Inflammatory macrophage treated with lipopolysaccharide for 4 hours (primary cell): ENCODE measurements around the gene MYRIP.
"Not testable (repeated sequence)": the region's sequence is repeated elsewhere in the genome, so short reads cannot be mapped to it uniquely, and the experiment has no call there.

Experiments
- DNase-seq: peaks from one replicate; pipeline ENCODE4 v3.0.0-alpha.2; 2020

The MYRIP gene

DNA sequence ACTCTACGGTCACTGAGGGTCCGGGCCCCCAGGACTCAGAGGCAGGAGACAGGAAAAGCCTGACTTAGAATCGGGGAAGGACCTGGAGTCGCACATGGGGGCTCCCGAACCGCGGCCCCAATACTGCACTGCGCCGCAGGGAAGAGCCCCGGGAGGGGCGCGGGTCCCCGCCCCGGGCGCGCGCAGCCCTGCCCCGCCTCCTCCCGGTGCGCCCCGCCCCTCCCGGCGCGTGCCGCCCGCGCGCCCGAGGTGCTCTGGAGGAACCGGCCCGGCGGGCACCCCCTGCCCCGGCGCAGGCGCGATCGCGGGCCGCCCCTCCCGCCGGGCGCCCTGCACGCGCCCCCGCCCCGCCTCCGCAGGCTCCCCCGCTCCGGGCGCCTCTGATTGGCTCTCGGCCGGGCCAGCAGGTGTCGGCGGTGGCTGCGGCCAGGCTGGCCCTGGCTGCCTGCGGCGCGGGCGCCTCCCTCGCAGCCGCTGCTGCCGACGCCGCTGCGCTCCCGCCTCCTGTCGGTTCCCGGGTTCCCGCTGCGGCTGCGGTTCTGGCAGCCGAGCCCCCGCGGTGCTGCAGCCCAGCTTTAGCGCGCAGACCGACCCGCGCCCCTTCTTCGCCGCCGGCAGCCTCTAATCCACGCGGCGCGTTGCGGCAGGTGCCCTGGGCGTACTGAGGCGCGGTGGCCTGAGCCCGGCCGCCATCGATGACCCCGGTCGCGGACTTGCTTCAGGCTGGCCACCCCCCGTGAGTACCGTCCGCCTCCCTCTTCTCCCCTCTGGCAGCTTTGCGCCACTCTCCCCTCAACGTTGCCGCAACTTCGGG is at the start of gene MYRIP:
TSS of gene MYRIP (plus strand) at position 429 of the 814 bp plus-strand sequence. CDS start 91,208 bp downstream, outside the sequence.
- no peak for DNase-seq

GRCh38 chr3:39760325-39760724 is 49.1 kb upstream of the MYRIP start:
- no peak for DNase-seq

DNA sequence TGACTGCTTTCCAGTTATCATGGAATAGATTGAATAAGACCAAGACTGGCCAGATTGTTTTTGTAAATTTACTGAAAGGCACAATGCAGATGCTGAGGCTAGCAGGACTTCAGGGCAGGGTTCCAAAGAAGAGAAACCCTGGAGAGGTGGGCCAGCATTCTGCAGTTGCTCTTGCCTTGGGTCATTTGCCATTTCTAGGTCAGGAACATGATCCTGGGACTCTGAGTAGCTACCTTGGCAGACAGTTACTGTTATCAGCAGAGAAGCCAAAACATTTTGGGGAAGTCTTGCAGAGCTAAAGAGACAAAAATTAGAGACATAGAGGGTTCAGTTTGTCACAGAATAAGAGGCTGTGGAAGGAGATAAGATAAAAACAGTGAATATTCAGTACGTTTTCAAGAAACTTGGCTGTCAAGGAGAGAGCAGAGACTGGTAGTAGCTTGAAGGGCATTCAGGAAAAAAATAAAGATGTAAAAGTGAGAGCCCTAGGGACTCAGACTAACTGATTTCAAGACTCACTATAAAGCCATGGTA is 46.8 kb upstream of the MYRIP start:
- DNase-seq = no peak

DNA sequence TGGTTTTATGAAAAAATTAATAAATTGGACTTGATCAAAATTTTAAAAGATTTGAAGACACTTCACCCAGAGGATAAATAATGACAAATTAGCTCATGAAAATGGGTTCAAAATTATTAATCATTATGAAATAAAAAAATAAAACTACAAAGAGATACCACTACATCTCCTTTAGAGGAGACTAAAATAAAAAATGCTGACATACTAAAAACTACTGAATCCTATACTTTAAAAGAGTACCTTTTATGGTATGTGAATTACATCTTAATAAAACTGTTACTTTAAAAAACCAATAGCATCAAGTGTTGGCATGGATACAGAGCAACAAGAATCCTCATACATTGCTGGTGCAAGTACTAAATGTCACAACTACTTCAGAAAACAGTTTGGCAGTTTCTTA is 46.0 kb upstream of the MYRIP start:
- no peak for DNase-seq

- DNase-seq = no peak
These were observed 43.8 kb upstream of the MYRIP start for GRCh38 chr3:39765575-39765974.

GRCh38 chr3:39766433-39766832 is 43.0 kb upstream of the MYRIP start:
- no peak for DNase-seq

DNA sequence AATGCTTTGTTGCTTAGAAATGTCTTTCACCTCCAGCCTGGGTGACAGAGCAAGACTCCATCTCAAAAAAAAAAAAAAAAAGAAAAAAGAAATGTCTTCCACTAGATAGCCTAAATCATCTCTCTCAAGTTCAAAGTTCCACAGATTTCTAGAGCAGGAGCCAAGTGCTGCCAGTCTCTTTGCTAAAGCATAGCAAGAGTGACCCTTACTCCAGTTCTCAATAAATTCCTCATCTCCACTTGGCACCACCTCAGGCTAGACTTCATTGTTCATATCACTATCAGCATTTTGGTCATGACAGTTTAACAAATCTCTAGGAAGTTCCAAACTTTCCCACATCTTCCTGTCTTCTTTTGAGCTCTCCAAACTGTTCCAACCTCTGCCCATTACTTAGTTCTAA is 42.5 kb upstream of the MYRIP start:
- DNase-seq = not testable (repeated sequence)

DNA sequence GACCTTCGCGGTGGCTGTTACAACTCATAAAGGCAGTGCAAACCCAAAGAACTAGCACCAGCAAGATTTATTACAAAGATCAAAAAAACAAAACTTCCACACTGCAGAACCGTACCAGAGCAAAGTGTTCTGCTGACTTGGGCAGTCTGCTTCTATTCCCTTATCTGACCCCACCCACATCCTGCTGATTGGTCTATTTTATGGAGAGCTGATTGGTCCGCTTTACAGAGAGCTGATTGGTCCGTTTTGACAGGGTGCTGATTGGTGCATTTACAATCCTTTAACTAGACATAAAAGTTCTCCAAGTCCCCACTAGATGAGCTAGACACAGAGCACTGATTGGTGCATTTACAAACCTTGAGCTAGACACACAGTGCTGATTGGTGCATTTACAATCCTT is 31.2 kb upstream of the MYRIP start:
- DNase-seq = not testable (repeated sequence)

GRCh38 chr3:39779511-39780230 is 29.7 kb upstream of the MYRIP start:
- no peak for DNase-seq

DNA sequence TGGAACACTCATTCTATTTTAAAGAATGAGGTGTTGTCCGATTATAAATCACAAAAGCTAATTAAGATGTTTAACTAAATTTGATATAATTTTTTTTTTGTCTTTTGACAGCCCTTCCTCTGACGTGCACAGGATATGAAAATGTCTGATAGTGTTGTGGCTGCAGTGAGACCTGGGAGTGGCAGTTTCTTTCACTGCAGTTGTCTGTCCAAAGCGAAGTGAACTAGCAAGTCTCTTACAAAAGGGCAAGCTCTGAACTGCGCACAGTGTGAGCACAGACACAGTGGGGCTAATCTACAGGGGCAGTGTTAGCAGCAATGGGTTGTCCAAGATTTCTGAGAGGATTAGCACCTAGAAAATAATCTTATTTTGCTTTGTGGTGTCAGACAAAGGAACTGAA is 29.1 kb upstream of the MYRIP start:
- DNase-seq = no peak

DNA sequence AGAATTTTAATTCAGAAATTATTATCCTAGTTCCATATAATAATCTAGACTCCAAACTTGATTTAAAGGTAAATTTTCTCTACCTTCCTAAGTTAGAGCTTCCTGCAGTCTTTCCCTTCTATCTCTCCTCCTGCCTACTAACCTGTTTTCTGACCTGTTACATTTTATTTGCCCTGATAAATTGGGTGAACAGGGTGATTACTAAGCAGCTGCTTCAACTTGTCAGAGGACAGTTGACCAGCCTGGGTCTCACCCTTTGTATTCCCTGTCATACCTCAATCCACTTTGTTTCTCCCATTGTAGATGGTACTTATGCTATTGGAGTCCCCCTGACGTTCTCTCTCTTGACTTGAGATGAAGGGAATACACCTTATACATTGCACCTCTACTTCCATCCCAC is 28.4 kb upstream of the MYRIP start:
- DNase-seq = no peak

GRCh38 chr3:39781632-39782031 is 27.8 kb upstream of the MYRIP start:
- no peak for DNase-seq

DNA sequence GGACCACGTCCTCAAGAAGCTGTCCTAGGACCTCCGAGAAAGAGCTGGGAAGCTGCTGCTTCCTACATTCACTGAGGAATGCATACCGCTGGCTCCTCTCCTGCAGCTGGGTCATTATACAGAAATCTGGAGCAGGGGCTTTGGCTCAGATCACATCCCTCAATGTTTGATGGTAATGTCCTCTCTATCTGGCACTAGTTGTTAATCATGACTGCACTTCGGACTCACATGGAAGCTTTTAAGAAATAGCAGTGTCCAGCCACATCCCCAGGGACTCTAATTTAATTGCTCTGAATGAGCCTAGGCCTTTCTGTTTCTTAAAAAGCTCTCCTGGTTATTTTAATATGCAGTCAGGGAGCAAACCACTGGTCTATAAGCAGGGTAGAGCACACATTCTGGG is 25.7 kb upstream of the MYRIP start:
- DNase-seq = no peak

DNA sequence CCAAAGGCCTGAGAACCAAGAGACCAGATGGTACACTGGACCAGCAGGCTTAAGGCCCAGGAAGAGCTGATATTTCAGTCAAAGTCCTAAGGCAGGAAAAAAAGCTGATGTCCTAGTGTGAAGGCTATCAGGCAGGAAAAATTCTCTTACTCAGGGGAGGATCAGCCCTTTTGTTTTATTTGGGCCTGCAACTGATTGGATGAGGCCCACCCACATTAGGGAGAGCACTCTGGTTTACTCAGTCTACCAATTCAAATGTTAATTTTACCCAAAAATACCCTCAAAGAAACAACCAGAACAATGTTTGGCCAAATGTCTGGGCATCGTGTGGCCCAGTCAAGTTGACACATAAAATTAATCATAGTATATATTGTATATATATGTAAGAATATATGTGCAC is 24.5 kb upstream of the MYRIP start:
- no peak for DNase-seq

DNA sequence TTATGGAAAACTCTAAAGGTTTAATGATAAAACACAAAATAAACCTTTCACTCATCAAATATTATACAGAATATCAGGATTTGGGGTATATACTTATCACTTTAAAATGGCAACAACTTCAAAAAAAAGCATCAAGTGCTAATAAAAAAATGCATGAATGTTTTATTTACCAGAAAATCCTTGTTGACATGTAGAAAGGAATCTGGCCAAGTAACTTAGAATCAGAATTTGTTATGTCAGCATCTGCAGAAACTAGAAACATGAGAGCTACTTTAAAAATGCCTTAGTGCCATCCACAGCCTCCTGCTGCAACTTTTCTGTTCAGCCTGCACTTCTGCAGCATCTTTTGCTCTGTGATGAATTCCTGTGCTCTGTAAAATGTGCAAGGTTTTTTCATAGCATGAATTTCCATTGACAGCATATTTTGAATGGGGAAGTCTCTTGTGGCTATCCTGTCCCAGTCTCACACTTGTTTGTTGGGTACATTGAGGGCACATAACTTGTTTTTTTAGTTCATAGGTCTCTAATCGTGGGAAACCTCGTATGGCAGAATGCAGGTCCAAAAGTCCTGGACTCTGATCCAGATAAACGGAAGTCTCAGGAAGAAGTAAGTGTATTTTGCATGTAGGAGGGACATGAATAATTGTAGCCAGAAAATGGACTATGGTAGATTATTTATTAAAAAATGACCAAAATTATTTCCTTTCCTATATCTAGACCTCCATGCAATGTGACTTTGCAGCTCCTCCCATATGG is 21.1 kb upstream of the MYRIP start:
- DNase-seq = no peak

- no peak for DNase-seq
These were observed 17.8 kb upstream of the MYRIP start for GRCh38 chr3:39791603-39792002.

GRCh38 chr3:39794880-39795279 is 14.5 kb upstream of the MYRIP start:
- no peak for DNase-seq

GRCh38 chr3:39801216-39801615 is 8.2 kb upstream of the MYRIP start:
- DNase-seq = no peak

DNA sequence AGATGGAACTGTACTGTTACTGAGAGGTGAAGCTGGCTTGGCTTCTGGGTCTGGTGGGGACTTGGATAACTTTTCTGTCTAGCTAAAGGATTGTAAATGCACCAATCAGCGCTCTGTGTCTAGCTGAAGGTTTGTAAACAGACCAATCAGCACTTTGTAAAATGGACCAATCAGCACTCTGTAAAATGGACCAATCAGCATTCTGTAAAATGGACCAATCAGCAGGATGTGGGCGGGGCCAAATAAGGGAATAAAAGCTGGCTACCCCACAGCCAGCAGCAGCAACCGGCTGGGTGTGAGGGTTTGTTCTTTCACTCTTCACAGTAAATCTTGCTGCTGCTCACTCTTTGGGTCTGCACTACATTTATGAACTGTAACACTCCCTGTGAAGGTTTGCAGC is 6.9 kb upstream of the MYRIP start:
- not testable (repeated sequence) for DNase-seq

GRCh38 chr3:39803956-39804355 is 5.5 kb upstream of the MYRIP start:
- DNase-seq = no peak

DNA sequence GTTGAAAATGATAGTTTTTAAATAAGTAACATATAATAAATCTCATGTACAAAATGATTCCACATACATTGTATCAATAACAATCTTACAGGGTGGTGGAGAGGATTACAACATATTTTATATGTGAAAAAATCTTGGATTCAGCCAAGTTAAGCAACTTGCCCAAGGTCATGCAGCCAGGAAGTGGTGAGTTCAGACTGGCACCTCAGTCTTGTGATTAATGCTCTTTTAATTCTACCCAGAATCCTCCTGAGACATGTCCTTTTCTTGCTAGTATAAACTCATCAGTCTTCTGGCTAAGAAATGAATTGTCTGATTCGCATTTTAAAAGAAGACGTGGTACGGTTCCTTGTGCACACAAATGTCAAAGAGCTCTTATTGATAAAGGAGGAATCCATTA is 4.5 kb upstream of the MYRIP start:
- DNase-seq = no peak

DNA sequence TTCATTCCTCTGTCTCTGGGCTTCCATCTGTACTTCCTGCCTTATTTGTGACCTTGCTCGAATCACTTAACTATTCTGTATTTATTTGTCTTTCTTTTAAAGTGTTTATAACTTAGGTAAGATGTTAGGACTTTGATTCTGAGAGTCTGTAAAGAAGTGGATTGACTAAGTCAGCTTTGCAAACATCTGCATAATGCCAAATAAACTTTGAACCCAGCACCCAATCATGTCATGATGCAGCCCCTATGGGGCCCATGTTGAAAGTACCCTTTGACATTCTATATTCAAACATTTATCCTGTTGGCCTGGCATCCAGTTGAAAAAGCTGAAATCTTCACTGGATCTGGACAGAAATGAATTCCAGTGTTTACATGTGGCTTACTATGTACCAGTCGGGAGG is 3.8 kb upstream of the MYRIP start:
- DNase-seq = no peak

DNA sequence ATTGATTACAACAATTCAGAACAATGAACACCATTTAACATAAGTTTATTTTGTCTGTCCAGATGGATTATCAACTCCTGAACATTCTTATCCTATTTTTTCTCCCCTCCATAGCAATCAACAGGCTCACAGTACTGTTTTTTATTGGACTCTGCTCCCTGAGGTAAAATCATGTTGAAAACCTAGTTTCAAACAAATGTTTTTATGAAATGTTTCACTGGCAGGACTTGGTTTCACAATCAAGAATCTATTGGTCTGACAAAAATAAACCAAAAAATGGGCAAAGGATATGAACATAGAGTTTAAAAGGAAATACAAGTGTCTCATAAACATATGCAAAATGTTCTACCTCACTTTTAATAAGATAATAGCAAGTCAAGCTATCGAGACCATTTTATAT is 2.6 kb upstream of the MYRIP start:
- no peak for DNase-seq
